GM12878 (cell line): ENCODE data around the gene SLC6A20.

Experiments used
- ATF3 ChIP-seq: IDR thresholded peaks from 2 replicates; pipeline ENCODE4 v1.6.1; 2011; ENCODE audit warnings: low read depth, mild to moderate bottlenecking, low read length, moderate library complexity, borderline replicate concordance; ENCODE audit errors: extremely low read depth
- BCLAF1 ChIP-seq: fragments of 450-650 bp; IDR thresholded peaks from 2 replicates; pipeline ENCODE4 v1.6.1; 2017; ENCODE audit warnings: antibody characterized with exemption, mild to moderate bottlenecking, moderate library complexity
- CTCF ChIP-seq, 3 experiments: IDR thresholded peaks in 2 of 3; conservative IDR thresholded peaks in 1 of 3; 2 replicates each; pipeline ENCODE4 v1.5.1; 2011; ENCODE audit warnings: low read depth in 3 of 3, low read length in 3 of 3, mild to moderate bottlenecking in 3 of 3, control low read depth in 2 of 3, moderate library complexity in 2 of 3, inconsistent platforms in 1 of 3, mixed read lengths in 1 of 3; ENCODE audit not compliant: control insufficient read depth in 2 of 3, insufficient read depth in 1 of 3; ENCODE audit errors: extremely low read depth in 1 of 3
- PAX5 ChIP-seq: IDR thresholded peaks from 2 replicates; pipeline ENCODE4 v1.6.1; 2011; ENCODE audit warnings: low read depth, low read length, borderline replicate concordance
- USF1 ChIP-seq: IDR thresholded peaks from 2 replicates; pipeline ENCODE4 v1.6.1; 2011; ENCODE audit warnings: borderline replicate concordance, low read depth, mild to moderate bottlenecking, moderate library complexity, mixed read lengths, low read length; ENCODE audit not compliant: insufficient read depth; ENCODE audit errors: extremely low read length
- ZBTB33 ChIP-seq: fragments of 450-650 bp; IDR thresholded peaks from 2 replicates; pipeline ENCODE4 v1.6.1; 2017; ENCODE audit warnings: mild to moderate bottlenecking
- ZNF274 ChIP-seq: IDR thresholded peaks from one replicate; pipeline ENCODE4 v1.8.0; 2011; ENCODE audit not compliant: insufficient read length, insufficient read depth

GRCh38 chr3:45781271-45781670 is 15.1 kb downstream of the SLC6A20 start:
- TF ChIP-seq ZNF274 (no peak), CTCF (IDR thresholded peaks at IDR 0.05 in 2 of 3, conservative IDR thresholded peaks at IDR 0.05 in 1 of 3; ENCODE audit: control insufficient read depth in 2 of 3, extremely low read depth in 1 of 3, insufficient read depth in 1 of 3, low read depth in 3 of 3, low read length in 3 of 3) (no peak), PAX5 (no peak), ATF3 (no peak), BCLAF1 (no peak), ZBTB33 (no peak), USF1 (no peak)
